Upper lobe of right lung (tissue), 1 donor: ENCODE measurements around the gene RAB11A. TPM values are rescaled to one million over a fixed set of nuclear protein-coding genes. Genes with fewer than 3 reads are reported as not detected.

Experiments used
- ATAC-seq: fragments of 200-7000 bp; cut with Tn5 transposase; one replicate; pipeline ENCODE4 v1.9.1; 2020; ENCODE audit warnings: mild to moderate bottlenecking, moderate library complexity
- DNase-seq: peaks from one replicate; pipeline ENCODE4 v3.0.0-alpha.2; 2020
- H3K27ac ChIP-seq: fragments of 200-600 bp; one replicate; pipeline ENCODE4 v1.8.0; 2022
- H3K27me3 ChIP-seq: fragments of 200-600 bp; one replicate; pipeline ENCODE4 v1.8.0; 2022; ENCODE audit warnings: mild to moderate bottlenecking
- H3K36me3 ChIP-seq: fragments of 200-600 bp; one replicate; pipeline ENCODE4 v1.8.0; 2022
- H3K4me1 ChIP-seq: fragments of 200-600 bp; one replicate; pipeline ENCODE4 v1.8.0; 2022
- H3K4me3 ChIP-seq: fragments of 200-600 bp; one replicate; pipeline ENCODE4 v1.8.0; 2022; ENCODE audit warnings: mild to moderate bottlenecking
- H3K9me3 ChIP-seq: fragments of 200-600 bp; one replicate; pipeline ENCODE4 v1.8.0; 2022
- intact Hi-C: fragments of 100-400 bp; cut with DNase I; formaldehyde crosslinking; loops from one replicate; pipeline ENCODE4 v1.11.0; 2022
- total RNA-seq: library from RNA; stranded (reverse); fragmentation: NEBNext Ultra II Directional; extraction: Animal tissue kit (Norgen Biotek cat#: 25700); gene quantifications from one replicate; pipeline ENCODE4 v1.2.1, GENCODE V29; 2021
- TF ChIP-seq, protein P1 (sequence below): fragments of 200-600 bp; IDR thresholded peaks from one replicate; pipeline ENCODE4 v1.8.0; 2022; ENCODE audit warnings: antibody characterized with exemption
- donor health status: DM: no; HTN: yes; CAD: no; lungs with severe emphysema.

RAB11A gene
- total RNA-seq, 1 donor from 2014 or later, result 221 TPM

DNA sequence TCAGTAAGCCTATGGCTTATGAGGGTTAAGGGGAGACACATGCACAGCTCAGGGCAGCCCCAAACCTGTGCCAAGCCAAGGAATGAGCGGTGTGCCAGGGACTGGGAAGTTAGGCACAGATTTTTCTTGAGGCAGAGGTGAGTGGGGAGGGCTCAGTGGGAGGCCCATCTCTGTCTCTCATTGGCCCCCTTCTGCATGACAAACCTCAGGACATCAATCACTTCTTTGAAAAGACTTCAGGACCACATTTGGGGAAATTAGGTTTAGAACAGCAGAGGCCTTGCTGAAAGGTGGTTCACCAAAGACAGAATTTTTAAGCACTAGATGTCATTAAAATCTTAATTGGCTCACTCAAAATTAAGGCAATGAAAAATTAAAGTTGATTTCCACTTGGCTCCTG, 57.2 kb downstream of the RAB11A start:
- Histone ChIP-seq H3K9me3 (no peaks in the 10 kb centered on the region), H3K4me1 (no peaks in the 10 kb centered on the region), H3K36me3 (no peaks in the 10 kb centered on the region), H3K4me3 (no peak overlapping the region), H3K27me3 (no peaks in the 10 kb centered on the region), H3K27ac (no peak overlapping the region)
- intact Hi-C loops, result no loop called here
- TF ChIP-seq, protein P1, sequence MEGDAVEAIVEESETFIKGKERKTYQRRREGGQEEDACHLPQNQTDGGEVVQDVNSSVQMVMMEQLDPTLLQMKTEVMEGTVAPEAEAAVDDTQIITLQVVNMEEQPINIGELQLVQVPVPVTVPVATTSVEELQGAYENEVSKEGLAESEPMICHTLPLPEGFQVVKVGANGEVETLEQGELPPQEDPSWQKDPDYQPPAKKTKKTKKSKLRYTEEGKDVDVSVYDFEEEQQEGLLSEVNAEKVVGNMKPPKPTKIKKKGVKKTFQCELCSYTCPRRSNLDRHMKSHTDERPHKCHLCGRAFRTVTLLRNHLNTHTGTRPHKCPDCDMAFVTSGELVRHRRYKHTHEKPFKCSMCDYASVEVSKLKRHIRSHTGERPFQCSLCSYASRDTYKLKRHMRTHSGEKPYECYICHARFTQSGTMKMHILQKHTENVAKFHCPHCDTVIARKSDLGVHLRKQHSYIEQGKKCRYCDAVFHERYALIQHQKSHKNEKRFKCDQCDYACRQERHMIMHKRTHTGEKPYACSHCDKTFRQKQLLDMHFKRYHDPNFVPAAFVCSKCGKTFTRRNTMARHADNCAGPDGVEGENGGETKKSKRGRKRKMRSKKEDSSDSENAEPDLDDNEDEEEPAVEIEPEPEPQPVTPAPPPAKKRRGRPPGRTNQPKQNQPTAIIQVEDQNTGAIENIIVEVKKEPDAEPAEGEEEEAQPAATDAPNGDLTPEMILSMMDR, result no peak
- DNase-seq, result no peak
- ATAC-seq, result no peak

DNA sequence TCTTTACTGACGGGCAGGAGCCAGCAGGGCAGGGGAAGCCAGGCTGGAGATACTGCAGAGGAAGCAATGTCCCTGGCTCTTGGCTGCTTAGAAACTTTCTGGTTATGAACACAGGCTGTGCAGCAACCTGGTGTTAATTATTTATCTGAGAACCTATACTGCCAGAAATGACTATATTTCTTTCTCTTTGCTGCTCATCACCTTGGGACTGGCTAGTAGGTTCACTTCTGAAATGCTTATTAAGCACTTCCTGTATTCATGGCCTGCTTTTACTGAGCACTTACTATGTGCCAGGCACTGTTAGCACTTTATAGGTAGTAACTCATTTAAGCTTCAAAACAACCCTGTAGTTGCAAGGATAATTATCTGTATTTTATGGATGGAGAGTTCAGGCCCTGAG, 57.6 kb downstream of the RAB11A start:
- ATAC-seq (no peak), DNase-seq (no peak)
- Histone ChIP-seq H3K27ac (no peak overlapping the region), H3K27me3 (no peaks in the 10 kb centered on the region), H3K4me1 (no peaks in the 10 kb centered on the region), H3K9me3 (no peaks in the 10 kb centered on the region), H3K36me3 (no peaks in the 10 kb centered on the region), H3K4me3 (no peak overlapping the region)
- intact Hi-C loops, result no loop called here
- TF ChIP-seq, protein P1, result no peak

DNA sequence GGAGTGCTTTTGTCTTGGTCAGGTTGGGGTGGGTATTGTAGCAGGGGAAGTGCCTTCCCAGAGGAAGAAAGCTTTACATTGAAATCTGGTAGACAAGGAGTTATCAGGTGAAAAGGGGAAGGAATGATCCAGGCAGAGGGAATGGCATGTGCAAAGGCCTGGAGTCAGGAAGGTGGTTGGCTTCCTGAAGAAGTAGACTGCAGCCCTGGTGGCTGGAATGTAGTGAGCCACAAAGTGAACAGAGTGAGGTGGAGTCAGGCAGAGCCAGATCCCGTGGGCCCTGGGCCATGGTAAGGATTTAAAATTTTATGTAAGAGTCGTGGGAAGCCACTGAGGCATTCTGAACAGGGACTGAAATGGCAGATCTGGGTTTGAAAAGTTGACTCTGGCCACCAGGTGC, 58.3 kb downstream of the RAB11A start:
- H3K9me3 ChIP-seq, result no peaks in the 10 kb centered on the region
- H3K36me3 ChIP-seq, result no peaks in the 10 kb centered on the region
- TF ChIP-seq, protein P1, result no peak
- no peak for ATAC-seq
- H3K27me3 ChIP-seq, result no peaks in the 10 kb centered on the region
- no peak overlapping the region for H3K4me3 ChIP-seq
- intact Hi-C loops, result no loop called here
- no peaks in the 10 kb centered on the region for H3K4me1 ChIP-seq
- H3K27ac ChIP-seq, result no peak overlapping the region
- DNase-seq, result no peak

DNA sequence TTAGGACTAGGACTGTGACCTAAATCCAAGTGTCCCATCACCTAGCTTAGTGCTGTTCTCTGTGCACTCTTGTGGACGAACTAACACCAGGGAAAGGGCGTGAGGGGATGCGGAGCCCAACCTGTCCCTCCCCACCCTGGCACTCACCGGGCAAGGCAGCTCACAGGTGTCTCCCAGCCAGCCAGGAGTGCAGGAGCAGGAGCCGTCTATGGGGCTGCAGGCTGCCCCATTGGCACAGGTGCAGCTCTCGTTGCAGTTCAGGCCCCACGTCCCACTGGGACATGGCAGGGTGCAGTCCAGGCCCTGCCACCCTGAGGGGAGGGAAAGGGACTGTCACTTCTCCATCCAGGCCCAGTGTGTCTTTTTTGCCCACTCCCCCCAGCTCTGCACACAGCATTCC, 60.3 kb downstream of the RAB11A start:
- DNase-seq (no peak), ATAC-seq (no peak)
- Histone ChIP-seq H3K4me3 (no peak overlapping the region), H3K9me3 (no peaks in the 10 kb centered on the region), H3K36me3 (no peaks in the 10 kb centered on the region), H3K27me3 (no peaks in the 10 kb centered on the region), H3K4me1 (no peaks in the 10 kb centered on the region), H3K27ac (no peak overlapping the region)
- TF ChIP-seq, protein P1, result no peak
- intact Hi-C loops, result no loop called here

DNA sequence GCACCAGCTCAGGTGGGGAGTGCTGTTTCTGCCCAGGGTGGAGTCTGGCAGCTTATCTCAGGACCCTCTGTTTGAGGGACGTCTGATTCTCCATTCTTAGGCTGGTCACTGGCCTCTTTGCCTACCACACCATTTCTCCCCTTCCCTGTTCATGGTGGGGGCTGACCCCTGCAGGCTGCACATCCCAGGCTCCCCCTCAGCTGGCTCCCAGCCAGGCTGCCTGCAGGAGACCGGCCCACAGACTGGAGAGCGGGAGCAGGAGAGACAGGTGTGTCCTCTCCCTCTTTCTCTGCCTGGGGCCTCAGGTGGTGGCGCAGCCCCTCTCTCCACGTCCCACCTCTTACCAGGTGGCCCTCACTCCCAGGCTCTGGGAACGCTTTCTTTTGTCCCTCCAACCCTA, 60.8 kb downstream of the RAB11A start:
- no peaks in the 10 kb centered on the region for H3K4me1 ChIP-seq
- H3K4me3 ChIP-seq, result no peak overlapping the region
- H3K27ac ChIP-seq, result no peak overlapping the region
- H3K9me3 ChIP-seq, result no peaks in the 10 kb centered on the region
- no peaks in the 10 kb centered on the region for H3K27me3 ChIP-seq
- H3K36me3 ChIP-seq, result no peaks in the 10 kb centered on the region
- intact Hi-C loops, result no loop called here
- TF ChIP-seq, protein P1, result no peak
- ATAC-seq (no peak), DNase-seq (no peak)

DNA sequence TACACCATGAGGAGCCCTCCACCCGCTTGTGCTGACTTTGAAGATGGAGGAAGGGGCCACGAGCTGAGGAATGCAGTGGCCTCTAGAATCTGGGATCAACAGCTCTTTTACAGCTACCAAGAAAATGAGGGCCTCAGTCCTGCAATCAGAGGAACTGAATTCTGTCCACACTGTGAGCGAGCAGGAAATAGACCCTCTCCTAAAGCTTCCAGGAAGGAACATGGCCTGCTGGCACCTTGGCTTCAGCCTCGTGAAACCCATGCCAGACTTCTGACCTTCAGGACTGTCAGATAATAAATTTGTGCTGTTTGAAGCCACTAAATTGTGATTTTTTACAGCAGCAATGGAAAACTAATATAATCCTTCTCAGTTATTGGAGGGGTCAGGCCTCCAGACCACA, 61.9 kb downstream of the RAB11A start:
- H3K27ac ChIP-seq, result no peak overlapping the region
- no peaks in the 10 kb centered on the region for H3K27me3 ChIP-seq
- H3K4me3 ChIP-seq, result no peak overlapping the region
- intact Hi-C loops, result no loop called here
- H3K4me1 ChIP-seq, result no peaks in the 10 kb centered on the region
- TF ChIP-seq, protein P1, result no peak
- ATAC-seq, result no peak
- H3K36me3 ChIP-seq, result no peaks in the 10 kb centered on the region
- DNase-seq, result no peak
- no peaks in the 10 kb centered on the region for H3K9me3 ChIP-seq
